ENCODE results near the gene SMIM20.

Gene SMIM20

GRCh38 chr4:25928379-25929297 is 14.6 kb downstream of the SMIM20 start:
- no peak for DNase-seq

GRCh38 chr4:25929298-25929686 is 15.3 kb downstream of the SMIM20 start:
- no peak for DNase-seq

- DNase-seq, result no peak
These were observed 16.8 kb downstream of the SMIM20 start for GRCh38 chr4:25930731-25931354.

GRCh38 chr4:25936696-25937095 is 22.7 kb downstream of the SMIM20 start:
- no peak for DNase-seq

GRCh38 chr4:25937801-25938200 is 23.8 kb downstream of the SMIM20 start:
- no peak for DNase-seq

GRCh38 chr4:25938366-25938765 is 24.3 kb downstream of the SMIM20 start:
- peak; percentile 42 for DNase-seq

- peak; percentile 59 for DNase-seq
These were observed 24.8 kb downstream of the SMIM20 start for GRCh38 chr4:25938787-25939186.

- no peak for DNase-seq
These were observed 25.3 kb downstream of the SMIM20 start for GRCh38 chr4:25939330-25939729.

GRCh38 chr4:25941457-25942221 is 27.6 kb downstream of the SMIM20 start:
- DNase-seq, result no peak

- DNase-seq, result no peak
These were observed 29.3 kb downstream of the SMIM20 start for GRCh38 chr4:25943312-25943711.

GRCh38 chr4:25943805-25944204 is 29.8 kb downstream of the SMIM20 start:
- DNase-seq, result no peak

- no peak for DNase-seq
These were observed 34.0 kb downstream of the SMIM20 start for GRCh38 chr4:25948051-25948450.

- DNase-seq, result no peak
These were observed 35.2 kb downstream of the SMIM20 start for GRCh38 chr4:25949173-25949748.

- DNase-seq, result no peak
These were observed 36.0 kb downstream of the SMIM20 start for GRCh38 chr4:25949994-25950393.

- DNase-seq, result no peak
These were observed 36.7 kb downstream of the SMIM20 start for GRCh38 chr4:25950461-25951389.

GRCh38 chr4:25951390-25951952 is 37.5 kb downstream of the SMIM20 start:
- DNase-seq, result no peak

GRCh38 chr4:25953740-25954139 is 39.7 kb downstream of the SMIM20 start:
- no peak for DNase-seq

GRCh38 chr4:25954293-25954904 is 40.4 kb downstream of the SMIM20 start:
- no peak for DNase-seq

GRCh38 chr4:25955705-25956104 is 41.7 kb downstream of the SMIM20 start:
- no peak for DNase-seq

GRCh38 chr4:25956260-25956659 is 42.2 kb downstream of the SMIM20 start:
- no peak for DNase-seq

GRCh38 chr4:25958110-25958509 is 44.1 kb downstream of the SMIM20 start:
- DNase-seq, result no peak
